ENCODE measurements around the gene VAV1. TPM values are rescaled to one million over a fixed set of nuclear protein-coding genes. Genes with fewer than 3 reads are reported as not detected.

The VAV1 gene
- total and polyA plus RNA-seq, 9 of the 15 experiments (the other 6 are each of a cell fraction or from before 2014, with no cell fraction given), result 0.46 to 20.1 (median 11.1) TPM

DNA sequence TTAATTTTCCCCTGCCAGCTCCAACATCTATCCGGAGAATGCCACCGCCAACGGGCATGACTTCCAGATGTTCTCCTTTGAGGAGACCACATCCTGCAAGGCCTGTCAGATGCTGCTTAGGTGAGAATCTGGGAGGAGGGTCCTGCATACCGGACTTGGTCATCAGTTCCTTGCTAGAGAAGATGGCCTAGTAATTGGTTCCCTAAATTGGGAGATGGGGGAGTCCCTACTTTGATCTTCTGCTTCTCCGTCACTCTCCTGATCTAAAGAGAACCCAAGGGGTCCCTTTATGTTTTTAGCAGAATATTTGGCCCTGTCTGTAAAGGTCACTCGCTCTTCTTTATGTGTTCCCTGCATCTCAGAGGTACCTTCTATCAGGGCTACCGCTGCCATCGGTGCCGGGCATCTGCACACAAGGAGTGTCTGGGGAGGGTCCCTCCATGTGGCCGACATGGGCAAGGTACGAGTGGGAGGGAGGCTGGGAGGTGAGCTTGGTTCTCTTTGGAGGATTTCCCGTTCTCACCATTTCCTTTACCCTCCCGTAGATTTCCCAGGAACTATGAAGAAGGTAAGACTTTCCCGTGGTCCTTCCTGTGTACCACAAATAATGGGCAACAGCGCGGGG is 60.8 kb downstream of the VAV1 start:
- POLR2A ChIA-PET, result interaction anchor here (0.7 kb wide), 1 partner anchor 96 kb away, joined by 3 read pairs; no protein-coding TSS in a partner anchor

More for the DNA sequence above, 60.8 kb downstream of the VAV1 start:
- no peaks in the 10 kb centered on the region for H4K20me1 ChIP-seq (replicated peaks; ENCODE audit: control insufficient read depth, insufficient read depth, low read length)
- peaks cover 4 to 13% of the 10 kb centered on the region in 2 experiments; a peak in 4 of 5 replicates for H3K4me1 ChIP-seq (replicated peaks in 1 of 2; ENCODE audit: control insufficient read depth in 2 of 2, insufficient read depth in 2 of 2, low read length in 2 of 2)
- no peak overlapping the region for H3K9ac ChIP-seq (ENCODE audit: insufficient read depth in 1 of 2, low read depth in 2 of 2, low read length in 2 of 2)
- H3K27ac ChIP-seq (ENCODE audit: extremely low read depth, low read depth, low read length), result no peak overlapping the region
- TF ChIP-seq, protein P1, sequence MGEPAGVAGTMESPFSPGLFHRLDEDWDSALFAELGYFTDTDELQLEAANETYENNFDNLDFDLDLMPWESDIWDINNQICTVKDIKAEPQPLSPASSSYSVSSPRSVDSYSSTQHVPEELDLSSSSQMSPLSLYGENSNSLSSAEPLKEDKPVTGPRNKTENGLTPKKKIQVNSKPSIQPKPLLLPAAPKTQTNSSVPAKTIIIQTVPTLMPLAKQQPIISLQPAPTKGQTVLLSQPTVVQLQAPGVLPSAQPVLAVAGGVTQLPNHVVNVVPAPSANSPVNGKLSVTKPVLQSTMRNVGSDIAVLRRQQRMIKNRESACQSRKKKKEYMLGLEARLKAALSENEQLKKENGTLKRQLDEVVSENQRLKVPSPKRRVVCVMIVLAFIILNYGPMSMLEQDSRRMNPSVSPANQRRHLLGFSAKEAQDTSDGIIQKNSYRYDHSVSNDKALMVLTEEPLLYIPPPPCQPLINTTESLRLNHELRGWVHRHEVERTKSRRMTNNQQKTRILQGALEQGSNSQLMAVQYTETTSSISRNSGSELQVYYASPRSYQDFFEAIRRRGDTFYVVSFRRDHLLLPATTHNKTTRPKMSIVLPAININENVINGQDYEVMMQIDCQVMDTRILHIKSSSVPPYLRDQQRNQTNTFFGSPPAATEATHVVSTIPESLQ (CRISPR knock-in tag; IDR thresholded peaks at IDR 0.05), result no peak
- no peak for TF ChIP-seq ZNF79 (CRISPR knock-in tag; IDR thresholded peaks at IDR 0.05; ENCODE audit: low read depth)
- TF ChIP-seq KLF13 (tag; IDR thresholded peaks at IDR 0.05; ENCODE audit: borderline replicate concordance, low read depth), result no peak
- no peak for TF ChIP-seq HNRNPH1 (optimal IDR thresholded peaks at IDR 0.05; ENCODE audit: low read depth, low read length)
- TF ChIP-seq ZNF445 (CRISPR knock-in tag; IDR thresholded peaks at IDR 0.05; ENCODE audit: low read depth), result no peak
- no peak for TF ChIP-seq SRF (CRISPR knock-in tag; IDR thresholded peaks at IDR 0.05)
- no peak for TF ChIP-seq ZNF140 (CRISPR knock-in tag; IDR thresholded peaks at IDR 0.05)
- no peaks in the 10 kb centered on the region for H3K9me1 ChIP-seq (ENCODE audit: control insufficient read depth, insufficient read depth, low read length)
- H3K4me2 ChIP-seq (ENCODE audit: insufficient read depth, low read length), result no peak overlapping the region
- H3K79me2 ChIP-seq (ENCODE audit: control insufficient read depth, insufficient read depth, low read length), result no peaks in the 10 kb centered on the region
- no peak overlapping the region for H3K4me3 ChIP-seq
- no peak overlapping the region for H2AFZ ChIP-seq (ENCODE audit: low read depth, low read length)
- no peak for ATAC-seq
- no peaks in the 10 kb centered on the region for H3K27me3 ChIP-seq (ENCODE audit: control insufficient read depth in 2 of 2, insufficient read depth in 2 of 2, low read length in 2 of 2)
- no peak for DNase-seq (ENCODE audit: extremely low read depth in 1 of 4, low spot score in 3 of 4)
- BruUV-seq (replicated peaks), result no TSS peak
- CTCF ChIA-PET (ENCODE audit: low intra/inter-chr PET ratio), result no interaction called here
- in situ Hi-C loops (cut with MboI), result no loop called here
- no peaks in the 10 kb centered on the region for H3K9me3 ChIP-seq (replicated peaks; ENCODE audit: control insufficient read depth, insufficient read depth, low read depth, low read length)
- no peak for FAIRE-seq
- intact Hi-C loops (cut with micrococcal nuclease), result no loop called here
- no peaks in the 10 kb centered on the region for H3K36me3 ChIP-seq (ENCODE audit: control insufficient read depth, insufficient read depth, low read length)
- 60% methylated on average over 9 of the region's 16 CpGs for WGBS (ENCODE audit: insufficient coverage, low coverage, missing lambda C conversion rate)

Measured in K562 (cell line).